ENCODE measurements around the gene CAPN13.

- TF ChIP-seq CTCF (IDR thresholded peaks at IDR 0.05) (no peak), POLR2A (IDR thresholded peaks at IDR 0.05) (no peak)
These were observed 70.6 kb downstream of the CAPN13 start for GRCh38 chr2:30736461-30737325.

Measured in upper lobe of left lung (tissue), 4 donors.